GM19035 (cell line): ENCODE data around the gene DIP2C.

Source experiments
- ATAC-seq: cut with Tn5 transposase; IDR thresholded peaks from one replicate; pipeline ENCODE4 v1.9.1; 2021; ENCODE audit not compliant: unreplicated experiment

Gene DIP2C

GRCh38 chr10:630581-631073 lies 58.8 kb downstream of the DIP2C start:
- no peak for ATAC-seq

GRCh38 chr10:629186-629998 lies 60.1 kb downstream of the DIP2C start:
- no peak for ATAC-seq

- ATAC-seq, result no peak
These were observed 61.0 kb downstream of the DIP2C start for GRCh38 chr10:628386-629045.

- ATAC-seq, result no peak
These were observed 62.2 kb downstream of the DIP2C start for GRCh38 chr10:627032-627992.

GRCh38 chr10:625751-626711 lies 63.4 kb downstream of the DIP2C start:
- no peak for ATAC-seq

- ATAC-seq, result no peak
These were observed 64.2 kb downstream of the DIP2C start for GRCh38 chr10:625333-625696.

GRCh38 chr10:624605-625332 lies 64.7 kb downstream of the DIP2C start:
- ATAC-seq, result no peak

GRCh38 chr10:624312-624604 lies 65.2 kb downstream of the DIP2C start:
- ATAC-seq, result no peak

- no peak for ATAC-seq
These were observed 65.8 kb downstream of the DIP2C start for GRCh38 chr10:623477-624311.

GRCh38 chr10:623014-623413 lies 66.5 kb downstream of the DIP2C start:
- no peak for ATAC-seq

- ATAC-seq, result no peak
These were observed 67.3 kb downstream of the DIP2C start for GRCh38 chr10:621981-622740.

- ATAC-seq, result no peak
These were observed 68.0 kb downstream of the DIP2C start for GRCh38 chr10:621513-621912.

GRCh38 chr10:620971-621370 lies 68.5 kb downstream of the DIP2C start:
- ATAC-seq, result no peak

GRCh38 chr10:620417-620816 lies 69.1 kb downstream of the DIP2C start:
- ATAC-seq, result no peak

GRCh38 chr10:619710-620109 lies 69.8 kb downstream of the DIP2C start:
- no peak for ATAC-seq

- ATAC-seq, result no peak
These were observed 71.1 kb downstream of the DIP2C start for GRCh38 chr10:618229-618989.

- no peak for ATAC-seq
These were observed 72.0 kb downstream of the DIP2C start for GRCh38 chr10:617471-617870.
